Stimulated activated naive CD4-positive, alpha-beta T cell treated with Interleukin-2 at 50 U/mL for 16 hours (primary cell): Measurements from ENCODE around the gene PLXNA4.
A peak's percentile ranks its signal among the peaks of the same experiment; 100 is the strongest.

Experiments used
- DNase-seq: peaks from one replicate; lab custom pipeline; 2025; lab: John Stamatoyannopoulos, UW

PLXNA4 gene

GRCh38 chr7:132318352-132319318, 257.6 kb downstream of the PLXNA4 start:
- peak; percentile 60 for DNase-seq

GRCh38 chr7:132317701-132318351, 258.4 kb downstream of the PLXNA4 start:
- no peak for DNase-seq

GRCh38 chr7:132312531-132313055, 263.7 kb downstream of the PLXNA4 start:
- no peak for DNase-seq

- DNase-seq: no peak
Measured at GRCh38 chr7:132311733-132312132, 264.5 kb downstream of the PLXNA4 start.

GRCh38 chr7:132309102-132309805, 267.0 kb downstream of the PLXNA4 start:
- DNase-seq: no peak

- no peak for DNase-seq
Measured at GRCh38 chr7:132307465-132307864, 268.8 kb downstream of the PLXNA4 start.

- DNase-seq: no peak
Measured at GRCh38 chr7:132300599-132301277, 275.5 kb downstream of the PLXNA4 start.

GRCh38 chr7:132298790-132299189, 277.5 kb downstream of the PLXNA4 start:
- no peak for DNase-seq

GRCh38 chr7:132296820-132297219, 279.4 kb downstream of the PLXNA4 start:
- no peak for DNase-seq

- no peak for DNase-seq
Measured at GRCh38 chr7:132295175-132295574, 281.1 kb downstream of the PLXNA4 start.

GRCh38 chr7:132292803-132293202, 283.5 kb downstream of the PLXNA4 start:
- no peak for DNase-seq

GRCh38 chr7:132291481-132291880, 284.8 kb downstream of the PLXNA4 start:
- no peak for DNase-seq

- DNase-seq: no peak
Measured at GRCh38 chr7:132290021-132290420, 286.2 kb downstream of the PLXNA4 start.

- DNase-seq: no peak
Measured at GRCh38 chr7:132286836-132287235, 289.4 kb downstream of the PLXNA4 start.

- DNase-seq: no peak
Measured at GRCh38 chr7:132280335-132280734, 295.9 kb downstream of the PLXNA4 start.

GRCh38 chr7:132279718-132280117, 296.6 kb downstream of the PLXNA4 start:
- no peak for DNase-seq

- DNase-seq: no peak
Measured at GRCh38 chr7:132276976-132277725, 299.1 kb downstream of the PLXNA4 start.

GRCh38 chr7:132276234-132276630, 300.0 kb downstream of the PLXNA4 start:
- no peak for DNase-seq

GRCh38 chr7:132275416-132276233, 300.6 kb downstream of the PLXNA4 start:
- DNase-seq: no peak

GRCh38 chr7:132272763-132273371, 303.4 kb downstream of the PLXNA4 start:
- DNase-seq: no peak
